H1 (cell line): ENCODE measurements around the gene GRK6. TPM values are rescaled to one million over a fixed set of nuclear protein-coding genes. Genes with fewer than 3 reads are reported as not detected.

Experiments
- ATF2 ChIP-seq: IDR thresholded peaks from 2 replicates; pipeline ENCODE4 v1.6.1; 2012; ENCODE audit warnings: low read length, inconsistent platforms
- CHD7 ChIP-seq: fragments of 300-600 bp; sonication (generic); IDR thresholded peaks from 2 replicates; pipeline ENCODE4 v1.7.1; 2012; ENCODE audit warnings: low read length, moderate library complexity, mild to moderate bottlenecking, inconsistent platforms; ENCODE audit not compliant: insufficient replicate concordance
- GTF2F1 ChIP-seq: IDR thresholded peaks from 2 replicates; pipeline ENCODE4 v1.6.1; 2012; ENCODE audit warnings: low read depth, low read length, improper control_type of control experiment, borderline replicate concordance
- RFX5 ChIP-seq: IDR thresholded peaks from 2 replicates; pipeline ENCODE4 v1.6.1; 2011; ENCODE audit warnings: low read depth, low read length, improper control_type of control experiment, borderline replicate concordance
- SIRT6 ChIP-seq: IDR thresholded peaks from one replicate; pipeline ENCODE4 v1.7.1; 2012; ENCODE audit warnings: low read length, inconsistent platforms
- polyA plus RNA-seq, 7 experiments: library from polyadenylated mRNA; depleted of rRNA in 3 of 7; stranded (reverse) in 5 of 7; unstranded in 2 of 7; fragments of >200 nt in 5 of 7; fragments of 200-250 nt in 2 of 7; gene quantifications; 1 replicate in 5 of 7; 2 replicates in 1 of 7; 4 replicates in 1 of 7; pipeline versions ENCODE4 v1.2.1 to v1.2.3, GENCODE V29; 2011 to 2013; ENCODE audit warnings: missing spikeins in 2 of 7, mixed read lengths in 2 of 7
- total RNA-seq: library from RNA; stranded (reverse); fragmentation: NEBNext Ultra II Directional; extraction: Animal tissue kit (Norgen Biotek cat#: 25700); gene quantifications from 2 replicates; pipeline ENCODE4 v1.2.1, GENCODE V29; 2021

GRK6 gene
- total and polyA plus RNA-seq, 2 of the 8 experiments (the other 6 are each of a cell fraction or from before 2014, with no cell fraction given), result 31.8 to 57.8 TPM

GRCh38 chr5:177389241-177390169 lies 37.0 kb upstream of the GRK6 start (continued):
- no peak for TF ChIP-seq RFX5
- TF ChIP-seq SIRT6, result no peak
- no peak for TF ChIP-seq GTF2F1
- TF ChIP-seq CHD7, result no peak
- TF ChIP-seq ATF2, result no peak
